ENCODE measurements around the gene PPP4R4. TPM values are rescaled to one million over a fixed set of nuclear protein-coding genes. Genes with fewer than 3 reads are reported as not detected.
"Not testable (repeated sequence)": the region's sequence is repeated elsewhere in the genome, so short reads cannot be mapped to it uniquely, and the experiment has no call there.

The PPP4R4 gene
- total RNA-seq, 1 donor from 2014 or later, result not detected

GRCh38 chr14:94203473-94204210 lies 29.5 kb downstream of the PPP4R4 start:
- H3K4me3 Mint-ChIP-seq, result no peak overlapping the region
- TF ChIP-seq CTCF (IDR thresholded peaks at IDR 0.05), result no peak
- no peaks in the 10 kb centered on the region for H3K4me1 Mint-ChIP-seq
- H3K27me3 Mint-ChIP-seq, result peaks cover 11% of the 10 kb centered on the region
- POLR2A ChIA-PET, result no interaction called here
- no peak for DNase-seq
- CTCF ChIA-PET, result no interaction called here
- H3K36me3 Mint-ChIP-seq (ENCODE audit: low read depth), result no peaks in the 10 kb centered on the region
- no peak for ATAC-seq (ENCODE audit: low read depth)
- intact Hi-C loops (cut with micrococcal nuclease), result no loop called here
- no peak overlapping the region for H3K27ac Mint-ChIP-seq
- peaks cover 11% of the 10 kb centered on the region for H3K9me3 Mint-ChIP-seq

GRCh38 chr14:94213021-94213420 lies 38.9 kb downstream of the PPP4R4 start:
- CTCF ChIA-PET, result no interaction called here

GRCh38 chr14:94213741-94214140 lies 39.6 kb downstream of the PPP4R4 start:
- H3K36me3 Mint-ChIP-seq (ENCODE audit: low read depth), result no peaks in the 10 kb centered on the region
- DNase-seq, result no peak
- intact Hi-C loops (cut with micrococcal nuclease), result no loop called here
- H3K4me1 Mint-ChIP-seq, result no peaks in the 10 kb centered on the region
- H3K27ac Mint-ChIP-seq, result no peak overlapping the region
- no peak overlapping the region for H3K4me3 Mint-ChIP-seq
- no peak for ATAC-seq (ENCODE audit: low read depth)
- POLR2A ChIA-PET, result no interaction called here
- peaks cover 7% of the 10 kb centered on the region for H3K27me3 Mint-ChIP-seq
- peaks cover 8% of the 10 kb centered on the region for H3K9me3 Mint-ChIP-seq
- CTCF ChIA-PET, result no interaction called here
- no peak for TF ChIP-seq CTCF (IDR thresholded peaks at IDR 0.05)

More at GRCh38 chr14:94213021-94213420, 38.9 kb downstream of the PPP4R4 start:
- intact Hi-C loops (cut with micrococcal nuclease), result no loop called here
- TF ChIP-seq CTCF (IDR thresholded peaks at IDR 0.05), result no peak
- Mint-ChIP-seq H3K9me3 (peaks cover 8% of the 10 kb centered on the region), H3K27ac (no peak overlapping the region), H3K4me1 (no peaks in the 10 kb centered on the region), H3K27me3 (peaks cover 7% of the 10 kb centered on the region), H3K36me3 (ENCODE audit: low read depth) (no peaks in the 10 kb centered on the region), H3K4me3 (no peak overlapping the region)
- POLR2A ChIA-PET, result no interaction called here
- ATAC-seq (ENCODE audit: low read depth) (no peak), DNase-seq (no peak)

GRCh38 chr14:94217116-94217515 lies 43.0 kb downstream of the PPP4R4 start:
- POLR2A ChIA-PET, result no interaction called here
- H3K27ac Mint-ChIP-seq, result no peak overlapping the region
- no peak for TF ChIP-seq CTCF (IDR thresholded peaks at IDR 0.05)

GRCh38 chr14:94218198-94218886 lies 44.2 kb downstream of the PPP4R4 start:
- H3K4me3 Mint-ChIP-seq, POLR2A ChIA-PET, H3K4me1 Mint-ChIP-seq: not testable (repeated sequence)

More at GRCh38 chr14:94217116-94217515, 43.0 kb downstream of the PPP4R4 start:
- Mint-ChIP-seq H3K4me1 (no peaks in the 10 kb centered on the region), H3K27me3 (peaks cover 7% of the 10 kb centered on the region), H3K4me3 (no peak overlapping the region), H3K9me3 (peaks cover 14% of the 10 kb centered on the region), H3K36me3 (ENCODE audit: low read depth) (no peaks in the 10 kb centered on the region)
- ATAC-seq (ENCODE audit: low read depth) (no peak), DNase-seq (no peak)
- intact Hi-C loops (cut with micrococcal nuclease), result no loop called here
- CTCF ChIA-PET, result no interaction called here

More at GRCh38 chr14:94218198-94218886, 44.2 kb downstream of the PPP4R4 start:
- ATAC-seq (ENCODE audit: low read depth); intact Hi-C loops (cut with micrococcal nuclease); H3K27ac Mint-ChIP-seq; H3K27me3 Mint-ChIP-seq; CTCF ChIA-PET; DNase-seq; H3K36me3 Mint-ChIP-seq (ENCODE audit: low read depth): not testable (repeated sequence)
- peaks cover 20% of the 10 kb centered on the region for H3K9me3 Mint-ChIP-seq

Measured in activated B cell treated with CpG ODN at 0.5 μM for 24 hours (primary cell).